IMR-90 (cell line): ENCODE data around the gene MCL1.

Experiments used
- BHLHE40 ChIP-seq: fragments of 150-350 bp; IDR thresholded peaks from 2 replicates; pipeline ENCODE4 v1.6.1; 2016; ENCODE audit warnings: mild to moderate bottlenecking, low read depth, low read length
- CEBPB ChIP-seq: IDR thresholded peaks from 2 replicates; pipeline ENCODE4 v1.6.1; 2012; ENCODE audit warnings: low read depth, low read length, improper control_type of control experiment
- CTCF ChIP-seq: conservative IDR thresholded peaks from 2 replicates; pipeline ENCODE4 v1.5.1; 2012; ENCODE audit warnings: mild to moderate bottlenecking, low read depth, low read length, improper control_type of control experiment
- FOS ChIP-seq: fragments of 150-350 bp; IDR thresholded peaks from 2 replicates; pipeline ENCODE4 v1.6.1; 2016; ENCODE audit warnings: low read depth, low read length
- MAFK ChIP-seq: IDR thresholded peaks from 2 replicates; pipeline ENCODE4 v1.6.1; 2012; ENCODE audit warnings: low read depth, low read length, improper control_type of control experiment
- MAZ ChIP-seq: IDR thresholded peaks from 2 replicates; pipeline ENCODE4 v1.6.1; 2012; ENCODE audit warnings: low read depth, mild to moderate bottlenecking, low read length, improper control_type of control experiment, moderate library complexity, borderline replicate concordance
- MXI1 ChIP-seq: IDR thresholded peaks from 2 replicates; pipeline ENCODE4 v1.6.1; 2012; ENCODE audit warnings: low read depth, mild to moderate bottlenecking, low read length, moderate library complexity, borderline replicate concordance
- POLR2A ChIP-seq: IDR thresholded peaks from 2 replicates; pipeline ENCODE4 v1.6.1; 2012; ENCODE audit warnings: mild to moderate bottlenecking, low read depth, low read length
- RAD21 ChIP-seq: IDR thresholded peaks from 2 replicates; pipeline ENCODE4 v1.6.1; 2012; ENCODE audit warnings: low read length, improper control_type of control experiment
- SMC3 ChIP-seq: fragments of 150-350 bp; IDR thresholded peaks from 2 replicates; pipeline ENCODE4 v1.6.1; 2016; ENCODE audit warnings: low read depth, mild to moderate bottlenecking, antibody characterized with exemption, low read length, moderate library complexity
- USF2 ChIP-seq: fragments of 150-350 bp; IDR thresholded peaks from 2 replicates; pipeline ENCODE4 v1.6.1; 2017; ENCODE audit warnings: mild to moderate bottlenecking, antibody characterized with exemption, low read length, low read depth

- TF ChIP-seq MAZ (no peak), MAFK (no peak), CTCF (no peak), SMC3 (no peak), USF2 (no peak), FOS (no peak), CEBPB (no peak), POLR2A (no peak), BHLHE40 (no peak), MXI1 (no peak), RAD21 (no peak)
Observed at GRCh38 chr1:150552911-150553289, 26.5 kb downstream of the MCL1 start.
